IgD-negative memory B cell (primary cell): Measurements from ENCODE around the gene KAZN. TPM values are rescaled to one million over a fixed set of nuclear protein-coding genes. Genes with fewer than 3 reads are reported as not detected.

Experiments
- H3K27ac Mint-ChIP-seq, 3 donors: one replicate each; pipeline ENCODE4 v1.8.0; 2020 to 2022; ENCODE audit warnings: mild to moderate bottlenecking in 3 of 3, mixed read lengths in 3 of 3, moderate library complexity in 1 of 3
- H3K27me3 Mint-ChIP-seq: one replicate; pipeline ENCODE4 v1.8.0; 2021; ENCODE audit warnings: mixed read lengths
- H3K36me3 Mint-ChIP-seq: one replicate; pipeline ENCODE4 v1.8.0; 2020; ENCODE audit warnings: mild to moderate bottlenecking, mixed read lengths
- H3K4me1 Mint-ChIP-seq, 3 donors: one replicate each; pipeline ENCODE4 v1.8.0; 2020 to 2022; ENCODE audit warnings: mixed read lengths in 3 of 3, mild to moderate bottlenecking in 1 of 3
- H3K4me3 Mint-ChIP-seq, 4 donors: one replicate each; pipeline ENCODE4 v1.8.0; 2020 to 2022; ENCODE audit warnings: mild to moderate bottlenecking in 4 of 4, mixed read lengths in 4 of 4, moderate library complexity in 3 of 4
- H3K9me3 Mint-ChIP-seq, 3 donors: one replicate each; pipeline ENCODE4 v1.8.0; 2020 to 2021; ENCODE audit warnings: mixed read lengths in 3 of 3, mild to moderate bottlenecking in 1 of 3
- polyA plus RNA-seq: library from polyadenylated mRNA; unstranded; fragments of 300-500 nt; fragmentation: Illumina TruSeq; gene quantifications from one replicate; pipeline ENCODE4 v1.2.3, GENCODE V29; 2021

The KAZN gene
- polyA plus RNA-seq, 1 donor from 2014 or later, result not detected

- Mint-ChIP-seq H3K27me3 (peaks cover 18% of the 10 kb centered on the region), H3K9me3 (no peaks in the 10 kb centered on the region), H3K4me3 (no peak overlapping the region), H3K27ac (no peak overlapping the region), H3K4me1 (peaks cover 6 to 10% (median 6%) of the 10 kb centered on the region in 3 donors), H3K36me3 (no peaks in the 10 kb centered on the region)
These were observed 500.0 kb downstream of the KAZN start for GRCh38 chr1:15098176-15099125.

- no peak overlapping the region for H3K27ac Mint-ChIP-seq
- H3K27me3 Mint-ChIP-seq, result peaks cover 19% of the 10 kb centered on the region
- peaks cover 5 to 10% (median 6%) of the 10 kb centered on the region in 3 donors for H3K4me1 Mint-ChIP-seq
- peaks cover 0 to under 1% (median 0%) of the 10 kb centered on the region in 3 donors for H3K9me3 Mint-ChIP-seq
- no peak overlapping the region for H3K4me3 Mint-ChIP-seq
- peaks cover under 1% of the 10 kb centered on the region for H3K36me3 Mint-ChIP-seq
These were observed 501.1 kb downstream of the KAZN start for GRCh38 chr1:15099441-15100120.

GRCh38 chr1:15100121-15100879, 501.8 kb downstream of the KAZN start:
- H3K27ac Mint-ChIP-seq, result no peak overlapping the region
- peaks cover 5 to 10% (median 6%) of the 10 kb centered on the region in 3 donors for H3K4me1 Mint-ChIP-seq
- peaks cover 21% of the 10 kb centered on the region for H3K27me3 Mint-ChIP-seq
- no peak overlapping the region for H3K4me3 Mint-ChIP-seq
- H3K9me3 Mint-ChIP-seq, result peaks cover 0 to 7% (median 2%) of the 10 kb centered on the region in 3 donors
- peaks cover 1% of the 10 kb centered on the region for H3K36me3 Mint-ChIP-seq

GRCh38 chr1:15100880-15101760, 502.6 kb downstream of the KAZN start:
- H3K27me3 Mint-ChIP-seq, result peaks cover 21% of the 10 kb centered on the region
- peaks cover 0 to 8% (median 2%) of the 10 kb centered on the region in 3 donors for H3K9me3 Mint-ChIP-seq
- peaks cover 0 to 6% (median 3%) of the 10 kb centered on the region in 3 donors for H3K4me1 Mint-ChIP-seq
- no peak overlapping the region for H3K27ac Mint-ChIP-seq
- peaks cover 1% of the 10 kb centered on the region for H3K36me3 Mint-ChIP-seq
- H3K4me3 Mint-ChIP-seq, result no peak overlapping the region

- peaks cover 21% of the 10 kb centered on the region for H3K27me3 Mint-ChIP-seq
- H3K27ac Mint-ChIP-seq, result no peak overlapping the region
- H3K4me3 Mint-ChIP-seq, result no peak overlapping the region
- H3K36me3 Mint-ChIP-seq, result peaks cover 1% of the 10 kb centered on the region
- peaks cover 0 to 8% (median 2%) of the 10 kb centered on the region in 3 donors for H3K9me3 Mint-ChIP-seq
- H3K4me1 Mint-ChIP-seq, result peaks cover 0 to 6% (median 3%) of the 10 kb centered on the region in 3 donors
These were observed 503.3 kb downstream of the KAZN start for GRCh38 chr1:15101801-15102200.

- H3K4me1 Mint-ChIP-seq, result peaks cover 0 to 6% (median 3%) of the 10 kb centered on the region in 3 donors
- no peak overlapping the region for H3K27ac Mint-ChIP-seq
- peaks cover 21% of the 10 kb centered on the region for H3K27me3 Mint-ChIP-seq
- no peak overlapping the region for H3K4me3 Mint-ChIP-seq
- H3K36me3 Mint-ChIP-seq, result peaks cover 1% of the 10 kb centered on the region
- H3K9me3 Mint-ChIP-seq, result peaks cover 0 to 8% (median 2%) of the 10 kb centered on the region in 3 donors
These were observed 504.2 kb downstream of the KAZN start for GRCh38 chr1:15102646-15103045.

- H3K36me3 Mint-ChIP-seq, result peaks cover 1% of the 10 kb centered on the region
- peaks cover 0 to 8% (median 2%) of the 10 kb centered on the region in 3 donors for H3K9me3 Mint-ChIP-seq
- H3K4me1 Mint-ChIP-seq, result peaks cover 0 to 6% (median 3%) of the 10 kb centered on the region in 3 donors
- no peak overlapping the region for H3K4me3 Mint-ChIP-seq
- no peak overlapping the region for H3K27ac Mint-ChIP-seq
- peaks cover 23% of the 10 kb centered on the region for H3K27me3 Mint-ChIP-seq
These were observed 504.7 kb downstream of the KAZN start for GRCh38 chr1:15103211-15103610.

GRCh38 chr1:15103906-15104305, 505.4 kb downstream of the KAZN start:
- H3K27me3 Mint-ChIP-seq, result peaks cover 23% of the 10 kb centered on the region
- H3K4me1 Mint-ChIP-seq, result peaks cover 0 to 6% (median 3%) of the 10 kb centered on the region in 3 donors
- H3K36me3 Mint-ChIP-seq, result peaks cover 1% of the 10 kb centered on the region
- H3K9me3 Mint-ChIP-seq, result peaks cover 0 to 8% (median 2%) of the 10 kb centered on the region in 3 donors
- H3K27ac Mint-ChIP-seq, result no peak overlapping the region
- no peak overlapping the region for H3K4me3 Mint-ChIP-seq

- no peak overlapping the region for H3K4me3 Mint-ChIP-seq
- peaks cover 1% of the 10 kb centered on the region for H3K36me3 Mint-ChIP-seq
- H3K27me3 Mint-ChIP-seq, result peaks cover 18% of the 10 kb centered on the region
- peaks cover 0 to 8% (median 2%) of the 10 kb centered on the region in 3 donors for H3K9me3 Mint-ChIP-seq
- no peak overlapping the region for H3K27ac Mint-ChIP-seq
- peaks cover 0 to 6% (median 3%) of the 10 kb centered on the region in 3 donors for H3K4me1 Mint-ChIP-seq
These were observed 506.3 kb downstream of the KAZN start for GRCh38 chr1:15104768-15105167.

GRCh38 chr1:15106608-15107007, 508.1 kb downstream of the KAZN start:
- H3K4me3 Mint-ChIP-seq, result no peak overlapping the region
- H3K4me1 Mint-ChIP-seq, result no peaks in the 10 kb centered on the region
- H3K36me3 Mint-ChIP-seq, result peaks cover 1% of the 10 kb centered on the region
- peaks cover 0 to 8% (median 2%) of the 10 kb centered on the region in 3 donors for H3K9me3 Mint-ChIP-seq
- peaks cover 7% of the 10 kb centered on the region for H3K27me3 Mint-ChIP-seq
- no peak overlapping the region for H3K27ac Mint-ChIP-seq

- Mint-ChIP-seq H3K9me3 (peaks cover 0 to 8% (median 2%) of the 10 kb centered on the region in 3 donors), H3K27me3 (peaks cover 7% of the 10 kb centered on the region), H3K27ac (no peak overlapping the region), H3K4me1 (no peaks in the 10 kb centered on the region), H3K36me3 (peaks cover 1% of the 10 kb centered on the region), H3K4me3 (no peak overlapping the region)
These were observed 508.7 kb downstream of the KAZN start for GRCh38 chr1:15107058-15107687.

GRCh38 chr1:15107911-15108310, 509.4 kb downstream of the KAZN start:
- H3K27ac Mint-ChIP-seq, result no peak overlapping the region
- no peak overlapping the region for H3K4me3 Mint-ChIP-seq

GRCh38 chr1:15110128-15110866, 511.8 kb downstream of the KAZN start:
- no peaks in the 10 kb centered on the region for H3K36me3 Mint-ChIP-seq

More at GRCh38 chr1:15107911-15108310, 509.4 kb downstream of the KAZN start:
- Mint-ChIP-seq H3K27me3 (peaks cover 7% of the 10 kb centered on the region), H3K4me1 (no peaks in the 10 kb centered on the region), H3K36me3 (peaks cover 1% of the 10 kb centered on the region), H3K9me3 (peaks cover 0 to 8% (median 2%) of the 10 kb centered on the region in 3 donors)

More at GRCh38 chr1:15110128-15110866, 511.8 kb downstream of the KAZN start:
- H3K27me3 Mint-ChIP-seq, result peaks cover 10% of the 10 kb centered on the region
- H3K4me1 Mint-ChIP-seq, result no peaks in the 10 kb centered on the region
- H3K27ac Mint-ChIP-seq, result no peak overlapping the region
- peaks cover 0 to under 1% (median 0%) of the 10 kb centered on the region in 3 donors for H3K9me3 Mint-ChIP-seq
- no peak overlapping the region for H3K4me3 Mint-ChIP-seq
